ENCODE measurements around the gene RHBDD2. TPM values are rescaled to one million over a fixed set of nuclear protein-coding genes. Genes with fewer than 3 reads are reported as not detected.
"Not testable (repeated sequence)": the region's sequence is repeated elsewhere in the genome, so short reads cannot be mapped to it uniquely, and the experiment has no call there.

Gene RHBDD2
- total and polyA plus RNA-seq, 7 donors: 14.3 to 45.0 (median 28.2) TPM

DNA sequence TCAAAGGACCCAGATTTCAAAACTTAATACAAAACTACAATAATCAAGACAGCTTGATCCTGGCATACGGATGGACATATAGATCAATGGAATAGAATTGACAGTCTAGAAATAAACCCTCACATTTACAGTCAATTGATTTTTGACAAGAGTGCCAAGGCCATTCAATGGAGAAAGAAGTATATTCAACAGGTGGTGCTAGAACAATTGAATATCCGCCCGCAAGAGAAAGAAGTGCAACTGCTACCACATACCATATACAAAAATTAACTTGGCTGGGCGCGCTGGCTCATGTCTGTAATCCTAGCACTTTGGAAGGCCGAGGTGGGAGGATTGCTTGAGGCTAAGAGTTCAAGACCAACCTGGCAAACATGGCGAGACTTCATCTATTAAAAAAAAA, 42.0 kb upstream of the RHBDD2 start:
- no peak for DNase-seq
- no peaks in the 10 kb centered on the region for H3K27me3 ChIP-seq
- intact Hi-C loops (cut with DNase I): no loop called here
- no peak overlapping the region for H3K27ac ChIP-seq
- no peaks in the 10 kb centered on the region for H3K36me3 ChIP-seq
- WGBS, 2 donors: 93% methylated on average over 7 of the region's 7 CpGs
- H3K9me3 ChIP-seq: no peaks in the 10 kb centered on the region
- H3K4me1 ChIP-seq: no peaks in the 10 kb centered on the region
- H3K4me3 ChIP-seq: no peak overlapping the region
- no peak for TF ChIP-seq POLR2AphosphoS5 (IDR thresholded peaks at IDR 0.05)
- no peak for TF ChIP-seq EP300 (IDR thresholded peaks at IDR 0.05)
- TF ChIP-seq CTCF (IDR thresholded peaks at IDR 0.05): no peak
- TF ChIP-seq POLR2A (IDR thresholded peaks at IDR 0.05): no peak

- H3K27ac ChIP-seq; DNase-seq; H3K36me3 ChIP-seq; H3K9me3 ChIP-seq; H3K27me3 ChIP-seq; intact Hi-C loops (cut with DNase I); H3K4me3 ChIP-seq: not testable (repeated sequence)
- peaks cover 0 to 12% (median 6%) of the 10 kb centered on the region in 4 donors for H3K4me1 ChIP-seq
- WGBS, 2 donors: 82 to 83% methylated on average over 14 of the region's 14 CpGs
These were observed 40.4 kb upstream of the RHBDD2 start for GRCh38 chr7:75838281-75838930.

DNA sequence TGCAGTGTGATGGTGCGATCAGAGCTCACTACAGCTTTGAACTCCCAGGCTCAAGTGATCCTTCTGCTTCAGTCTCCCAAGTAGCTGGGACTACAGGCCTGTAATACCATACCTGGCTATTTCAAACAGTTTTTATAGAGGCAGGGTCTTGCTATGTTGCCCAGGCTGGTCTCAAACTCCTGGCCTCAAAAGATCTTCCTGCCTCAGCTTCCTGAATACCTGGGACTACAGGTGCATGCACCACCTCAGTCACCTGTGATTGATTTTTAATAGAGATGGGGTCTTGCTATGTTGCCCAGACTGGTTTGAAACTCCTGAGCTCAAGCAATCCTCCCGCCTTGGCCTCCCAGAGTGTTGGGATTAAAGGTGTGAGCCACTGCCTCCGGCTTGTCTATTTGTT, 38.8 kb upstream of the RHBDD2 start:
- no peaks in the 10 kb centered on the region for H3K9me3 ChIP-seq
- no peak overlapping the region for H3K27ac ChIP-seq
- H3K27me3 ChIP-seq: no peaks in the 10 kb centered on the region
- TF ChIP-seq POLR2A (IDR thresholded peaks at IDR 0.05): no peak
- TF ChIP-seq EP300 (IDR thresholded peaks at IDR 0.05): no peak
- TF ChIP-seq POLR2AphosphoS5 (IDR thresholded peaks at IDR 0.05): no peak
- TF ChIP-seq CTCF (IDR thresholded peaks at IDR 0.05): no peak
- 90 to 92% methylated on average over 3 of the region's 3 CpGs for WGBS, 2 donors
- H3K4me1 ChIP-seq: peaks cover 0 to 12% (median 6%) of the 10 kb centered on the region in 4 donors
- H3K4me3 ChIP-seq: no peak overlapping the region
- intact Hi-C loops (cut with DNase I): no loop called here
- H3K36me3 ChIP-seq: no peaks in the 10 kb centered on the region
- no peak for DNase-seq

- 54 to 56% methylated on average over 8 of the region's 8 CpGs for WGBS, 2 donors
- H3K9me3 ChIP-seq: no peaks in the 10 kb centered on the region
- peaks cover 0 to 12% (median 6%) of the 10 kb centered on the region in 4 donors for H3K4me1 ChIP-seq
- no peak for DNase-seq
- no peak overlapping the region for H3K4me3 ChIP-seq
- H3K27ac ChIP-seq: no peak overlapping the region
- peak in 1 of 4 donors; percentile 8 for TF ChIP-seq POLR2AphosphoS5 (IDR thresholded peaks at IDR 0.05)
- no peak for TF ChIP-seq CTCF (IDR thresholded peaks at IDR 0.05)
- H3K27me3 ChIP-seq: no peaks in the 10 kb centered on the region
- intact Hi-C loops (cut with DNase I): no loop called here
- H3K36me3 ChIP-seq: no peaks in the 10 kb centered on the region
These were observed 35.9 kb upstream of the RHBDD2 start for GRCh38 chr7:75842836-75843446.

DNA sequence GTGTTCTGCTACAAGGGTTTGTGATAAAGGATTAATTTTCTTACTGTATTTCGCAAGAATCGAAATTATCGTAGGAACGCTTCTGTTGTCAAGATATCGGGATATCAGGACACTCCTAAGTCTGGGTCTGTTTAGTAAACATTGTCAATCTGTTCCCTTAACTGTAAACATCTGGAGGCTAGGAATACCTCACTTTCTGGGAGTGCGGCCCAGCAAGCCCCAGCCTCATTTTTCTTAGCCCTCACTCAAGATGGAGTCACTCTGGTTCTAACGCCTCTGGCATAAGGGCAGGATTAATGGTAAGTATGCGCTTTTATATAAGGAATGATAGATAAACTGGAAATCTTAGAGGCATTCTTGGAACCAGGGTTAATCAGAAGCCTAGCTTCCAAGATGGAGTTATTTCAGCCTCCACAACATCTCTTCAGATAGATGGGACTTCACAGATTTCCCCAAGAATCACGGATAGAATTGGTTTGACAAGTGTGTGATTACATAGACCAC, 35.2 kb upstream of the RHBDD2 start:
- H3K27me3 ChIP-seq: no peaks in the 10 kb centered on the region
- no peaks in the 10 kb centered on the region for H3K9me3 ChIP-seq
- DNase-seq: no peak
- 87 to 91% methylated on average over 9 of the region's 9 CpGs for WGBS, 2 donors
- no peak overlapping the region for H3K4me3 ChIP-seq
- no peak for TF ChIP-seq EP300 (IDR thresholded peaks at IDR 0.05)
- no peak for TF ChIP-seq POLR2AphosphoS5 (IDR thresholded peaks at IDR 0.05)
- no peak for TF ChIP-seq CTCF (IDR thresholded peaks at IDR 0.05)
- no peak for TF ChIP-seq POLR2A (IDR thresholded peaks at IDR 0.05)
- H3K4me1 ChIP-seq: peaks cover 0 to 12% (median 6%) of the 10 kb centered on the region in 4 donors
- H3K36me3 ChIP-seq: no peaks in the 10 kb centered on the region
- H3K27ac ChIP-seq: no peak overlapping the region
- intact Hi-C loops (cut with DNase I): no loop called here

All from sigmoid colon (tissue), 7 donors.